HepG2 (cell line): ENCODE measurements around the gene LMF2. TPM values are rescaled to one million over a fixed set of nuclear protein-coding genes. Genes with fewer than 3 reads are reported as not detected.

Experiments
- ATF4 ChIP-seq, 2 experiments: fragments of 450-650 bp in 1 of 2; sonication (generic) in 1 of 2; formaldehyde crosslinking; IDR thresholded peaks; 2 replicates each; pipeline versions ENCODE4 v1.5.0 to v1.8.0; 2020 to 2022; ENCODE audit warnings: mild to moderate bottlenecking in 1 of 2, missing genetic modification reagents in 1 of 2
- ELF3 ChIP-seq: IDR thresholded peaks from 2 replicates; pipeline ENCODE4 v1.6.1; 2016; ENCODE audit warnings: missing genetic modification reagents, missing compliant biosample characterization
- GMEB1 ChIP-seq: sonication (generic); formaldehyde crosslinking; IDR thresholded peaks from 2 replicates; pipeline ENCODE4 v1.5.1; 2020; ENCODE audit warnings: missing genetic modification reagents, mild to moderate bottlenecking, borderline replicate concordance
- GTF3A ChIP-seq: sonication (generic); formaldehyde crosslinking; conservative IDR thresholded peaks from 2 replicates; pipeline ENCODE4 v1.4.0; 2020; ENCODE audit warnings: mild to moderate bottlenecking, missing genetic modification reagents
- KLF11 ChIP-seq: IDR thresholded peaks from 2 replicates; pipeline ENCODE4 v1.6.1; 2016; ENCODE audit warnings: missing compliant biosample characterization
- MAF1 ChIP-seq: sonication (generic); formaldehyde crosslinking; IDR thresholded peaks from 2 replicates; pipeline ENCODE4 v1.5.0; 2020; ENCODE audit warnings: missing genetic modification reagents, borderline replicate concordance
- NFRKB ChIP-seq: fragments of 450-650 bp; IDR thresholded peaks from 2 replicates; pipeline ENCODE4 v1.6.1; 2017
- SALL1 ChIP-seq: sonication (generic); formaldehyde crosslinking; IDR thresholded peaks from 2 replicates; pipeline ENCODE4 v1.8.0; 2022; ENCODE audit warnings: mild to moderate bottlenecking, missing genetic modification reagents
- SMARCE1 ChIP-seq: fragments of 450-650 bp; IDR thresholded peaks from 2 replicates; pipeline ENCODE4 v1.6.1; 2017; ENCODE audit warnings: borderline replicate concordance
- SRSF9 ChIP-seq: fragments of 200-400 bp; formaldehyde crosslinking; IDR thresholded peaks from 2 replicates; pipeline ENCODE4 v1.6.1; 2018; ENCODE audit warnings: borderline replicate concordance, mild to moderate bottlenecking, low read depth, low read length; ENCODE audit not compliant: insufficient read depth, poor library complexity, severe bottlenecking
- TEF ChIP-seq: sonication (generic); formaldehyde crosslinking; IDR thresholded peaks from 2 replicates; pipeline ENCODE4 v1.5.0; 2020; ENCODE audit warnings: missing genetic modification reagents
- ZBTB3 ChIP-seq: sonication (generic); formaldehyde crosslinking; IDR thresholded peaks from 2 replicates; pipeline ENCODE4 v1.4.0; 2020; ENCODE audit warnings: low read depth, mild to moderate bottlenecking, moderate library complexity, missing genetic modification reagents, borderline replicate concordance
- ZBTB4 ChIP-seq: sonication (generic); formaldehyde crosslinking; IDR thresholded peaks from 2 replicates; pipeline ENCODE4 v1.4.0; 2020; ENCODE audit warnings: missing genetic modification reagents, mild to moderate bottlenecking, borderline replicate concordance
- ZKSCAN1 ChIP-seq: fragments of 150-350 bp; IDR thresholded peaks from 2 replicates; pipeline ENCODE4 v1.6.1; 2014; ENCODE audit warnings: low read length
- ZNF326 ChIP-seq: sonication (generic); formaldehyde crosslinking; IDR thresholded peaks from 2 replicates; pipeline ENCODE4 v1.4.0; 2020; ENCODE audit warnings: missing genetic modification reagents, borderline replicate concordance
- ZNF383 ChIP-seq: sonication (generic); formaldehyde crosslinking; IDR thresholded peaks from 2 replicates; pipeline ENCODE4 v1.4.0; 2020; ENCODE audit warnings: missing genetic modification reagents, mild to moderate bottlenecking, borderline replicate concordance
- ZNF501 ChIP-seq: sonication (generic); formaldehyde crosslinking; IDR thresholded peaks from 2 replicates; pipeline ENCODE4 v1.5.1; 2020; ENCODE audit warnings: mild to moderate bottlenecking, moderate library complexity, missing genetic modification reagents
- ZNF550 ChIP-seq: sonication (generic); formaldehyde crosslinking; IDR thresholded peaks from 2 replicates; pipeline ENCODE4 v1.4.0; 2020; ENCODE audit warnings: mild to moderate bottlenecking, missing genetic modification reagents, borderline replicate concordance
- ZNF605 ChIP-seq: sonication (generic); formaldehyde crosslinking; IDR thresholded peaks from 2 replicates; pipeline ENCODE4 v1.8.0; 2022; ENCODE audit warnings: mild to moderate bottlenecking, missing genetic modification reagents
- ZNF747 ChIP-seq: sonication (generic); formaldehyde crosslinking; IDR thresholded peaks from 2 replicates; pipeline ENCODE4 v1.8.1; 2023; ENCODE audit warnings: missing genetic modification reagents, mild to moderate bottlenecking, borderline replicate concordance
- ZNF749 ChIP-seq: sonication (generic); formaldehyde crosslinking; IDR thresholded peaks from 2 replicates; pipeline ENCODE4 v1.8.0; 2022; ENCODE audit warnings: mild to moderate bottlenecking, missing genetic modification reagents, moderate library complexity, borderline replicate concordance
- ZNF777 ChIP-seq: sonication (generic); formaldehyde crosslinking; IDR thresholded peaks from 2 replicates; pipeline ENCODE4 v1.4.0; 2020; ENCODE audit warnings: missing genetic modification reagents
- ZNF839 ChIP-seq: sonication (generic); formaldehyde crosslinking; IDR thresholded peaks from 2 replicates; pipeline ENCODE4 v1.4.0; 2020; ENCODE audit warnings: missing genetic modification reagents, mild to moderate bottlenecking, borderline replicate concordance
- polyA plus RNA-seq, 8 experiments: library from polyadenylated mRNA; depleted of rRNA in 3 of 8; stranded (reverse) in 7 of 8; unstranded in 1 of 8; fragments of >200 nt; fragmentation: Illumina TruSeq in 4 of 8; extraction: Trizol in 4 of 8; gene quantifications; 2 replicates each; pipeline versions ENCODE4 v1.2.1 to v1.2.3, GENCODE V29; 2011 to 2016; ENCODE audit warnings: low read depth in 4 of 8, missing spikeins in 1 of 8, mixed read lengths in 1 of 8; ENCODE audit not compliant: insufficient read depth in 1 of 8
- total RNA-seq, 5 experiments: library from RNA; depleted of rRNA; stranded (reverse); fragments of >200 nt; fragmentation: Illumina TruSeq; extraction: Trizol; gene quantifications; 2 replicates each; pipeline ENCODE4 v1.2.3, GENCODE V29; 2016; ENCODE audit warnings: low read depth in 1 of 5

Gene LMF2
- total and polyA plus RNA-seq, 2 of the 13 experiments (the other 11 are each of a cell fraction or from before 2014, with no cell fraction given) = 23.3 to 30.6 TPM

GRCh38 chr22:50525104-50525857 lies 17.8 kb upstream of the LMF2 start, which contains the start of gene SCO2 (continued):
- TF ChIP-seq NFRKB (no peak), ATF4 (CRISPR knock-in tag; IDR thresholded peaks at IDR 0.05) (peak in 1 of 2 experiments; percentile 4; a peak in 1 of 4 replicates), GMEB1 (peak; percentile 59; the same call in 1 of the 2 replicates), ZBTB4 (CRISPR knock-in tag) (peak; percentile 52), ZNF326 (CRISPR knock-in tag) (no peak), ZNF383 (CRISPR knock-in tag) (no peak), ZNF839 (CRISPR knock-in tag) (peak; percentile 93), ZKSCAN1 (no peak), SALL1 (CRISPR knock-in tag) (peak; percentile 57; the same call in 1 of the 2 replicates), ZNF501 (CRISPR knock-in tag) (peak; percentile 94), ZNF747 (CRISPR knock-in tag) (peak; percentile 78; the same call in 1 of the 2 replicates), SRSF9 (no peak), ZNF749 (CRISPR knock-in tag) (peak; percentile 85), ZNF605 (CRISPR knock-in tag) (peak; percentile 60; the same call in 1 of the 2 replicates), MAF1 (no peak), ZNF550 (peak; percentile 73; the same call in 1 of the 2 replicates), SMARCE1 (no peak), KLF11 (no peak; the same call in 1 of the 2 replicates), ELF3 (peak; percentile 38; the same call in 1 of the 2 replicates), GTF3A (CRISPR knock-in tag) (no peak), ZBTB3 (CRISPR knock-in tag) (0 out of 2 replicates have a peak, but pooled peaks have one; percentile 65), TEF (no peak), ZNF777 (CRISPR knock-in tag) (no peak)
